DOHH2 (cell line): ENCODE measurements around the gene DGKD.

ENCODE experiments used
- EZH2phosphoT487 ChIP-seq: fragments of 200-600 bp; sonication (generic); IDR thresholded peaks from 2 replicates; pipeline ENCODE4 v1.6.1; 2017; ENCODE audit warnings: borderline replicate concordance, mild to moderate bottlenecking, antibody characterized with exemption, low read length, moderate library complexity, mixed read lengths
- TF ChIP-seq, protein P1 (sequence below): fragments of 200-600 bp; sonication (generic); IDR thresholded peaks from one replicate; pipeline ENCODE4 v1.5.1; 2014; ENCODE audit warnings: antibody characterized with exemption, mild to moderate bottlenecking, low read depth, low read length; ENCODE audit not compliant: poor library complexity, severe bottlenecking

DNA sequence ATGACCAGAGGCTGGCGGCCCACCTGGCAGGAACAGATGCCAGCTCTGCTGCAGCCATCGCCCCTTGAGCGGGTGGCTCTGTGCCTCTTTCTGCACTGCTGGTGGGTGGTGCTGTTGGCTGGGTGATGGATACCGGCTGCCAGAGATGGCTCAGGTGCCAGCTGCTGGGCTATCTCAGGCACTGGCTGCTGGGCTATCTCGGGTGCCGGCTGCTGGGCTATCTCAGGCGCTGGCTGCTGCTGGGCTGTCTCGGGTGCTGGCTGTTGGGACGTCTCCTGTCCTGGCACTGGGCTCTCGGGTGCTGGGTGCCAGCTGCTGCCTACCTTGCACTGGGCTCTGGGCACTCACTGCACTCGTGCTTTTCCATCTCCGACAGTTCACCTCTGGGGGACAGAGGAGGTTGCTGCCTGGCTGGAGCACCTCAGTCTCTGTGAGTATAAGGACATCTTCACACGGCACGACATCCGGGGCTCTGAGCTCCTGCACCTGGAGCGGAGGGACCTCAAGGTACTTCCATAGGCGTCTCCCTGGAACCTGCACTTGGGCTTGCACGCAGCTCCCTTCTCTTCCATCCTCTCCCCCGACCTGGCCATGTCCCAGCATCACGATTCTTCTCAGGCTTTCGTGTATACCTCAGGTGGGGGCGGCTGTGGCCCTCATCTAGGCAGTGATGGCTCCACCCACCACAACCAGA, 113.9 kb downstream of the DGKD start:
- TF ChIP-seq, protein P1, sequence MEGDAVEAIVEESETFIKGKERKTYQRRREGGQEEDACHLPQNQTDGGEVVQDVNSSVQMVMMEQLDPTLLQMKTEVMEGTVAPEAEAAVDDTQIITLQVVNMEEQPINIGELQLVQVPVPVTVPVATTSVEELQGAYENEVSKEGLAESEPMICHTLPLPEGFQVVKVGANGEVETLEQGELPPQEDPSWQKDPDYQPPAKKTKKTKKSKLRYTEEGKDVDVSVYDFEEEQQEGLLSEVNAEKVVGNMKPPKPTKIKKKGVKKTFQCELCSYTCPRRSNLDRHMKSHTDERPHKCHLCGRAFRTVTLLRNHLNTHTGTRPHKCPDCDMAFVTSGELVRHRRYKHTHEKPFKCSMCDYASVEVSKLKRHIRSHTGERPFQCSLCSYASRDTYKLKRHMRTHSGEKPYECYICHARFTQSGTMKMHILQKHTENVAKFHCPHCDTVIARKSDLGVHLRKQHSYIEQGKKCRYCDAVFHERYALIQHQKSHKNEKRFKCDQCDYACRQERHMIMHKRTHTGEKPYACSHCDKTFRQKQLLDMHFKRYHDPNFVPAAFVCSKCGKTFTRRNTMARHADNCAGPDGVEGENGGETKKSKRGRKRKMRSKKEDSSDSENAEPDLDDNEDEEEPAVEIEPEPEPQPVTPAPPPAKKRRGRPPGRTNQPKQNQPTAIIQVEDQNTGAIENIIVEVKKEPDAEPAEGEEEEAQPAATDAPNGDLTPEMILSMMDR = no peak
- TF ChIP-seq EZH2phosphoT487 = no peak
